ENCODE data around the gene HFE.
"Not testable (repeated sequence)": the region's sequence is repeated elsewhere in the genome, so short reads cannot be mapped to it uniquely, and the experiment has no call there.

- TF ChIP-seq, protein P1, sequence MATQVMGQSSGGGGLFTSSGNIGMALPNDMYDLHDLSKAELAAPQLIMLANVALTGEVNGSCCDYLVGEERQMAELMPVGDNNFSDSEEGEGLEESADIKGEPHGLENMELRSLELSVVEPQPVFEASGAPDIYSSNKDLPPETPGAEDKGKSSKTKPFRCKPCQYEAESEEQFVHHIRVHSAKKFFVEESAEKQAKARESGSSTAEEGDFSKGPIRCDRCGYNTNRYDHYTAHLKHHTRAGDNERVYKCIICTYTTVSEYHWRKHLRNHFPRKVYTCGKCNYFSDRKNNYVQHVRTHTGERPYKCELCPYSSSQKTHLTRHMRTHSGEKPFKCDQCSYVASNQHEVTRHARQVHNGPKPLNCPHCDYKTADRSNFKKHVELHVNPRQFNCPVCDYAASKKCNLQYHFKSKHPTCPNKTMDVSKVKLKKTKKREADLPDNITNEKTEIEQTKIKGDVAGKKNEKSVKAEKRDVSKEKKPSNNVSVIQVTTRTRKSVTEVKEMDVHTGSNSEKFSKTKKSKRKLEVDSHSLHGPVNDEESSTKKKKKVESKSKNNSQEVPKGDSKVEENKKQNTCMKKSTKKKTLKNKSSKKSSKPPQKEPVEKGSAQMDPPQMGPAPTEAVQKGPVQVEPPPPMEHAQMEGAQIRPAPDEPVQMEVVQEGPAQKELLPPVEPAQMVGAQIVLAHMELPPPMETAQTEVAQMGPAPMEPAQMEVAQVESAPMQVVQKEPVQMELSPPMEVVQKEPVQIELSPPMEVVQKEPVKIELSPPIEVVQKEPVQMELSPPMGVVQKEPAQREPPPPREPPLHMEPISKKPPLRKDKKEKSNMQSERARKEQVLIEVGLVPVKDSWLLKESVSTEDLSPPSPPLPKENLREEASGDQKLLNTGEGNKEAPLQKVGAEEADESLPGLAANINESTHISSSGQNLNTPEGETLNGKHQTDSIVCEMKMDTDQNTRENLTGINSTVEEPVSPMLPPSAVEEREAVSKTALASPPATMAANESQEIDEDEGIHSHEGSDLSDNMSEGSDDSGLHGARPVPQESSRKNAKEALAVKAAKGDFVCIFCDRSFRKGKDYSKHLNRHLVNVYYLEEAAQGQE (IDR thresholded peaks at IDR 0.05; ENCODE audit: borderline replicate concordance) = not testable (repeated sequence)
- TF ChIP-seq EZH2 (IDR thresholded peaks at IDR 0.05; ENCODE audit: borderline replicate concordance, insufficient read depth, low read length, poor library complexity, severe bottlenecking); POLR2AphosphoS5 (IDR thresholded peaks at IDR 0.05); MXI1 (conservative IDR thresholded peaks at IDR 0.05; ENCODE audit: poor library complexity, severe bottlenecking); RAD21 (conservative IDR thresholded peaks at IDR 0.05); EP300 (conservative IDR thresholded peaks at IDR 0.05; ENCODE audit: poor library complexity, severe bottlenecking): not testable (repeated sequence)
- TF ChIP-seq, protein P2, sequence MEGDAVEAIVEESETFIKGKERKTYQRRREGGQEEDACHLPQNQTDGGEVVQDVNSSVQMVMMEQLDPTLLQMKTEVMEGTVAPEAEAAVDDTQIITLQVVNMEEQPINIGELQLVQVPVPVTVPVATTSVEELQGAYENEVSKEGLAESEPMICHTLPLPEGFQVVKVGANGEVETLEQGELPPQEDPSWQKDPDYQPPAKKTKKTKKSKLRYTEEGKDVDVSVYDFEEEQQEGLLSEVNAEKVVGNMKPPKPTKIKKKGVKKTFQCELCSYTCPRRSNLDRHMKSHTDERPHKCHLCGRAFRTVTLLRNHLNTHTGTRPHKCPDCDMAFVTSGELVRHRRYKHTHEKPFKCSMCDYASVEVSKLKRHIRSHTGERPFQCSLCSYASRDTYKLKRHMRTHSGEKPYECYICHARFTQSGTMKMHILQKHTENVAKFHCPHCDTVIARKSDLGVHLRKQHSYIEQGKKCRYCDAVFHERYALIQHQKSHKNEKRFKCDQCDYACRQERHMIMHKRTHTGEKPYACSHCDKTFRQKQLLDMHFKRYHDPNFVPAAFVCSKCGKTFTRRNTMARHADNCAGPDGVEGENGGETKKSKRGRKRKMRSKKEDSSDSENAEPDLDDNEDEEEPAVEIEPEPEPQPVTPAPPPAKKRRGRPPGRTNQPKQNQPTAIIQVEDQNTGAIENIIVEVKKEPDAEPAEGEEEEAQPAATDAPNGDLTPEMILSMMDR (IDR thresholded peaks at IDR 0.05; ENCODE audit: poor library complexity, severe bottlenecking) = not testable (repeated sequence)
These were observed 39.9 kb upstream of the HFE start for GRCh38 chr6:26047329-26047728.
